Stimulated activated CD4-positive, alpha-beta T cell treated with anti-CD3 and anti-CD28 coated beads, Interleukin-4, amount 100 ng/mL, for 48 hours (primary cell): Measurements from ENCODE around the gene METTL3.

Experiments
- DNase-seq, 2 donors: peaks; one replicate each; pipeline ENCODE4 v3.0.0-alpha.2; 2020; ENCODE audit warnings: low read depth in 2 of 2

Gene METTL3

GRCh38 chr14:21526672-21527317 is 15.7 kb upstream of the METTL3 start:
- DNase-seq, result no peak

GRCh38 chr14:21525962-21526671 is 15.0 kb upstream of the METTL3 start, which contains the start of gene SALL2:
Gene SALL2, minus strand, starts transcription at chr14:21526346. Its CDS starts 219 bp downstream, at chr14:21526127.
- DNase-seq, result peak; percentile 59 to 69

- DNase-seq, result no peak
These were observed 14.4 kb upstream of the METTL3 start for GRCh38 chr14:21525571-21525961.

- DNase-seq, result no peak
These were observed 13.7 kb upstream of the METTL3 start for GRCh38 chr14:21524575-21525490.

GRCh38 chr14:21523203-21523602 is 12.1 kb upstream of the METTL3 start:
- no peak for DNase-seq

GRCh38 chr14:21521501-21521900 is 10.4 kb upstream of the METTL3 start:
- DNase-seq, result no peak

- DNase-seq, result no peak
These were observed 9.6 kb upstream of the METTL3 start for GRCh38 chr14:21520767-21521166.

GRCh38 chr14:21518725-21519124 is 7.6 kb upstream of the METTL3 start:
- no peak for DNase-seq

GRCh38 chr14:21514341-21514740 is 3.2 kb upstream of the METTL3 start:
- DNase-seq, result no peak

- no peak for DNase-seq
These were observed 1.6 kb downstream of the METTL3 start for GRCh38 chr14:21509432-21510143.

GRCh38 chr14:21506557-21506956 is 4.6 kb downstream of the METTL3 start:
- DNase-seq, result no peak

- no peak for DNase-seq
These were observed 6.1 kb downstream of the METTL3 start for GRCh38 chr14:21505012-21505553.

GRCh38 chr14:21503376-21503775 is 7.8 kb downstream of the METTL3 start:
- DNase-seq, result no peak

GRCh38 chr14:21501568-21501967 is 9.6 kb downstream of the METTL3 start:
- no peak for DNase-seq

- DNase-seq, result no peak
These were observed 12.3 kb downstream of the METTL3 start for GRCh38 chr14:21498540-21499526.

GRCh38 chr14:21496453-21496852 is 14.7 kb downstream of the METTL3 start:
- DNase-seq, result no peak

GRCh38 chr14:21494902-21495762 is 16.0 kb downstream of the METTL3 start:
- no peak for DNase-seq

- DNase-seq, result no peak
These were observed 24.5 kb downstream of the METTL3 start for GRCh38 chr14:21486640-21487087.
